HepG2 (cell line): ENCODE results near the gene LYRM7. TPM values are rescaled to one million over a fixed set of nuclear protein-coding genes. Genes with fewer than 3 reads are reported as not detected.

Source experiments
- AGO1 ChIP-seq: fragments of 200-400 bp; formaldehyde crosslinking; IDR thresholded peaks from 2 replicates; pipeline ENCODE4 v1.6.1; 2017; ENCODE audit warnings: mild to moderate bottlenecking, low read depth, low read length, moderate library complexity; ENCODE audit not compliant: poor library complexity, severe bottlenecking
- CHD4 ChIP-seq: fragments of 200-600 bp; sonication (generic); IDR thresholded peaks from 2 replicates; pipeline ENCODE4 v1.7.0; 2017; ENCODE audit warnings: mild to moderate bottlenecking, low read length, borderline replicate concordance
- GLI4 ChIP-seq: sonication (generic); formaldehyde crosslinking; IDR thresholded peaks from 2 replicates; pipeline ENCODE4 v1.5.1; 2020; ENCODE audit warnings: missing genetic modification reagents, mild to moderate bottlenecking, moderate library complexity, borderline replicate concordance
- HOXA5 ChIP-seq: sonication (generic); formaldehyde crosslinking; IDR thresholded peaks from 2 replicates; pipeline ENCODE4 v1.4.0; 2020; ENCODE audit warnings: missing genetic modification reagents
- KDM1A ChIP-seq: IDR thresholded peaks from 2 replicates; pipeline ENCODE4 v1.6.1; 2016; ENCODE audit warnings: missing compliant biosample characterization
- MAFK ChIP-seq, 2 experiments: IDR thresholded peaks in 1 of 2; conservative IDR thresholded peaks in 1 of 2; 2 replicates each; pipeline ENCODE4 v1.6.1; 2011; ENCODE audit warnings: improper control_type of control experiment in 2 of 2, low read length in 2 of 2
- MEIS1 ChIP-seq: sonication (generic); formaldehyde crosslinking; IDR thresholded peaks from 2 replicates; pipeline ENCODE4 v1.9.0; 2021; ENCODE audit warnings: mild to moderate bottlenecking, missing genetic modification reagents, moderate library complexity, borderline replicate concordance
- NFYC ChIP-seq: IDR thresholded peaks from 2 replicates; pipeline ENCODE4 v1.6.1; 2016; ENCODE audit warnings: missing genetic modification reagents, missing compliant biosample characterization
- PLRG1 ChIP-seq: fragments of 450-650 bp; conservative IDR thresholded peaks from 2 replicates; pipeline ENCODE4 v1.6.1; 2016
- PPARG ChIP-seq: conservative IDR thresholded peaks from 2 replicates; pipeline ENCODE4 v1.6.1; 2016; ENCODE audit warnings: missing biosample characterization, missing genetic modification reagents
- RNF2 ChIP-seq: fragments of 450-650 bp; conservative IDR thresholded peaks from 2 replicates; pipeline ENCODE4 v1.6.1; 2016; ENCODE audit warnings: low read depth
- SMAD9 ChIP-seq: sonication (generic); formaldehyde crosslinking; IDR thresholded peaks from 2 replicates; pipeline ENCODE4 v1.5.1; 2020; ENCODE audit warnings: mild to moderate bottlenecking, missing genetic modification reagents
- TSC22D2 ChIP-seq: sonication (generic); formaldehyde crosslinking; IDR thresholded peaks from 2 replicates; pipeline ENCODE4 v1.5.1; 2020; ENCODE audit warnings: missing genetic modification reagents, mild to moderate bottlenecking, borderline replicate concordance
- YEATS4 ChIP-seq: sonication (generic); formaldehyde crosslinking; IDR thresholded peaks from 2 replicates; pipeline ENCODE4 v1.4.0; 2020; ENCODE audit warnings: missing genetic modification reagents, borderline replicate concordance
- ZBTB3 ChIP-seq: sonication (generic); formaldehyde crosslinking; IDR thresholded peaks from 2 replicates; pipeline ENCODE4 v1.4.0; 2020; ENCODE audit warnings: low read depth, mild to moderate bottlenecking, moderate library complexity, missing genetic modification reagents, borderline replicate concordance
- ZNF124 ChIP-seq: sonication (generic); formaldehyde crosslinking; IDR thresholded peaks from 2 replicates; pipeline ENCODE4 v1.4.0; 2020; ENCODE audit warnings: missing genetic modification reagents
- ZNF44 ChIP-seq: sonication (generic); formaldehyde crosslinking; IDR thresholded peaks from 2 replicates; pipeline ENCODE4 v1.5.1; 2020; ENCODE audit warnings: mild to moderate bottlenecking, missing genetic modification reagents
- polyA plus RNA-seq, 8 experiments: library from polyadenylated mRNA; depleted of rRNA in 3 of 8; stranded (reverse) in 7 of 8; unstranded in 1 of 8; fragments of >200 nt; fragmentation: Illumina TruSeq in 4 of 8; extraction: Trizol in 4 of 8; gene quantifications; 2 replicates each; pipeline versions ENCODE4 v1.2.1 to v1.2.3, GENCODE V29; 2011 to 2016; ENCODE audit warnings: low read depth in 4 of 8, missing spikeins in 1 of 8, mixed read lengths in 1 of 8; ENCODE audit not compliant: insufficient read depth in 1 of 8
- total RNA-seq, 5 experiments: library from RNA; depleted of rRNA; stranded (reverse); fragments of >200 nt; fragmentation: Illumina TruSeq; extraction: Trizol; gene quantifications; 2 replicates each; pipeline ENCODE4 v1.2.3, GENCODE V29; 2016; ENCODE audit warnings: low read depth in 1 of 5
- TF ChIP-seq, protein P1 (sequence below): sonication (generic); formaldehyde crosslinking; IDR thresholded peaks from 2 replicates; pipeline ENCODE4 v1.5.0; 2020; ENCODE audit warnings: mild to moderate bottlenecking, missing genetic modification reagents
- TF ChIP-seq, protein P2 (sequence below): sonication (generic); formaldehyde crosslinking; IDR thresholded peaks from 2 replicates; pipeline ENCODE4 v1.9.0; 2022; ENCODE audit warnings: low read depth, missing genetic modification reagents
- TF ChIP-seq, protein P3 (sequence below): sonication (generic); formaldehyde crosslinking; IDR thresholded peaks from 2 replicates; pipeline ENCODE4 v1.4.0; 2020; ENCODE audit warnings: missing genetic modification reagents, mild to moderate bottlenecking, borderline replicate concordance
- TF ChIP-seq, protein P4 (sequence below): IDR thresholded peaks from 2 replicates; pipeline ENCODE4 v1.6.1; 2016; ENCODE audit warnings: missing compliant biosample characterization, missing genetic modification reagents, borderline replicate concordance

The LYRM7 gene
- total and polyA plus RNA-seq, 2 of the 13 experiments (the other 11 are each of a cell fraction or from before 2014, with no cell fraction given) = 3.0 to 5.5 TPM

DNA sequence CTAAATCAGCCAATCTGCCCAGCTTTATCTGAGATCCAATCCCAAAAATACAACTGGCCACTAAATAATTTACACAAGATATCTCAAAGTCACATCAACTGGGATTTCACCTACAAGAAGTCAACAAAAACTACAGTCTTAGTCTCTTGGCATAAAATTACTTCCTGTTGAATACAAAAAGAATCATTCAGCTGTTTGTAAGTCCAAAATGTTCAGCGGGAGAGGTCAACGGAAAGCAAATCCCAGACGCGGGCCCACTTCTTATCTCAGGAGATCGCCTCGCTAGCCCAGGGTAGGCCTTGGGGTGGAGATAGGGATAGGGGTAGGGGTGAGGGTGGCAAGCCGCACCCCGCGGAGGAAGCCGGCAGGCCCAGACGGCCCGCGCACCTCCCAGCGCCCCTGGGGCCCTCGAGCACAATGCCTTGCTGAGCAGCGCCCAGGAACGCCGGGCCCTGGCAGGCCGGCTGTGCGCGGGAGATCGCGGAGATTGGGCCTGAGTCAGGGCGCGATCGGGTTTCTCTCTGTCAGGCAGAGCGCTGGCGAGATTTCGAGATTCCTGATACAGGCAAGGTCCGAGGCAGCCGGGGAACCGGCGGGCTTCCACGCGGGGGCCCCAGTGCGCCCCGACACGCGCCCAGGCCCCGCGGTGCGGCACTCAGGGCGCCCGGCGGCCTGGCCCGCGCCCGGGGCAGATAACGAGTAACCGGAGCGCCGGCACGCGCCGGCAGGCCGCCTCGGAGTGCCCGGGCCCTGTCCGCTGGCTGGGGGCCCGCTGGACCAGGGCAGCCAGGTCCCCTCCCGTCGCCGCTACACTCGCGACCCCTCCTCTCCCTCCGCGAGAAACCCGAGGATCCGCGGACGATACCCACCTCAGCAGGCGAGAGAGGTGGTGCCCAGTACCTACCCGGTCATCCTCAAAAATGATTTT lies 6.3 kb upstream of the LYRM7 start (continued):
- TF ChIP-seq ZBTB3 (CRISPR knock-in tag) = peak; percentile 43; the same call in 1 of the 2 replicates
- no peak for TF ChIP-seq AGO1
- TF ChIP-seq MEIS1 (CRISPR knock-in tag) = no peak
- TF ChIP-seq, protein P1, sequence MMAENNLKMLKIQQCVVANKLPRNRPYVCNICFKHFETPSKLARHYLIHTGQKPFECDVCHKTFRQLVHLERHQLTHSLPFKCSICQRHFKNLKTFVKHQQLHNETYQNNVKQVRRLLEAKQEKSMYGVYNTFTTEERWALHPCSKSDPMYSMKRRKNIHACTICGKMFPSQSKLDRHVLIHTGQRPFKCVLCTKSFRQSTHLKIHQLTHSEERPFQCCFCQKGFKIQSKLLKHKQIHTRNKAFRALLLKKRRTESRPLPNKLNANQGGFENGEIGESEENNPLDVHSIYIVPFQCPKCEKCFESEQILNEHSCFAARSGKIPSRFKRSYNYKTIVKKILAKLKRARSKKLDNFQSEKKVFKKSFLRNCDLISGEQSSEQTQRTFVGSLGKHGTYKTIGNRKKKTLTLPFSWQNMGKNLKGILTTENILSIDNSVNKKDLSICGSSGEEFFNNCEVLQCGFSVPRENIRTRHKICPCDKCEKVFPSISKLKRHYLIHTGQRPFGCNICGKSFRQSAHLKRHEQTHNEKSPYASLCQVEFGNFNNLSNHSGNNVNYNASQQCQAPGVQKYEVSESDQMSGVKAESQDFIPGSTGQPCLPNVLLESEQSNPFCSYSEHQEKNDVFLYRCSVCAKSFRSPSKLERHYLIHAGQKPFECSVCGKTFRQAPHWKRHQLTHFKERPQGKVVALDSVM (CRISPR knock-in tag) = no peak; the same call in 1 of the 2 replicates
- no peak for TF ChIP-seq PLRG1
- peak; percentile 74 for TF ChIP-seq YEATS4 (CRISPR knock-in tag)
- TF ChIP-seq HOXA5 (CRISPR knock-in tag) = 0 out of 2 replicates have a peak, but pooled peaks have one; percentile 49
- no peak for TF ChIP-seq NFYC
- TF ChIP-seq, protein P2, sequence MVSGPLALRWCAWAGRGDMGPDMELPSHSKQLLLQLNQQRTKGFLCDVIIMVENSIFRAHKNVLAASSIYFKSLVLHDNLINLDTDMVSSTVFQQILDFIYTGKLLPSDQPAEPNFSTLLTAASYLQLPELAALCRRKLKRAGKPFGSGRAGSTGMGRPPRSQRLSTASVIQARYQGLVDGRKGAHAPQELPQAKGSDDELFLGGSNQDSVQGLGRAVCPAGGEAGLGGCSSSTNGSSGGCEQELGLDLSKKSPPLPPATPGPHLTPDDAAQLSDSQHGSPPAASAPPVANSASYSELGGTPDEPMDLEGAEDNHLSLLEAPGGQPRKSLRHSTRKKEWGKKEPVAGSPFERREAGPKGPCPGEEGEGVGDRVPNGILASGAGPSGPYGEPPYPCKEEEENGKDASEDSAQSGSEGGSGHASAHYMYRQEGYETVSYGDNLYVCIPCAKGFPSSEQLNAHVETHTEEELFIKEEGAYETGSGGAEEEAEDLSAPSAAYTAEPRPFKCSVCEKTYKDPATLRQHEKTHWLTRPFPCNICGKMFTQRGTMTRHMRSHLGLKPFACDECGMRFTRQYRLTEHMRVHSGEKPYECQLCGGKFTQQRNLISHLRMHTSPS (CRISPR knock-in tag) = no peak
- TF ChIP-seq GLI4 = no peak; the same call in 1 of the 2 replicates
- TF ChIP-seq RNF2 = 0 out of 2 replicates have a peak, but pooled peaks have one; percentile 59
- TF ChIP-seq, protein P3, sequence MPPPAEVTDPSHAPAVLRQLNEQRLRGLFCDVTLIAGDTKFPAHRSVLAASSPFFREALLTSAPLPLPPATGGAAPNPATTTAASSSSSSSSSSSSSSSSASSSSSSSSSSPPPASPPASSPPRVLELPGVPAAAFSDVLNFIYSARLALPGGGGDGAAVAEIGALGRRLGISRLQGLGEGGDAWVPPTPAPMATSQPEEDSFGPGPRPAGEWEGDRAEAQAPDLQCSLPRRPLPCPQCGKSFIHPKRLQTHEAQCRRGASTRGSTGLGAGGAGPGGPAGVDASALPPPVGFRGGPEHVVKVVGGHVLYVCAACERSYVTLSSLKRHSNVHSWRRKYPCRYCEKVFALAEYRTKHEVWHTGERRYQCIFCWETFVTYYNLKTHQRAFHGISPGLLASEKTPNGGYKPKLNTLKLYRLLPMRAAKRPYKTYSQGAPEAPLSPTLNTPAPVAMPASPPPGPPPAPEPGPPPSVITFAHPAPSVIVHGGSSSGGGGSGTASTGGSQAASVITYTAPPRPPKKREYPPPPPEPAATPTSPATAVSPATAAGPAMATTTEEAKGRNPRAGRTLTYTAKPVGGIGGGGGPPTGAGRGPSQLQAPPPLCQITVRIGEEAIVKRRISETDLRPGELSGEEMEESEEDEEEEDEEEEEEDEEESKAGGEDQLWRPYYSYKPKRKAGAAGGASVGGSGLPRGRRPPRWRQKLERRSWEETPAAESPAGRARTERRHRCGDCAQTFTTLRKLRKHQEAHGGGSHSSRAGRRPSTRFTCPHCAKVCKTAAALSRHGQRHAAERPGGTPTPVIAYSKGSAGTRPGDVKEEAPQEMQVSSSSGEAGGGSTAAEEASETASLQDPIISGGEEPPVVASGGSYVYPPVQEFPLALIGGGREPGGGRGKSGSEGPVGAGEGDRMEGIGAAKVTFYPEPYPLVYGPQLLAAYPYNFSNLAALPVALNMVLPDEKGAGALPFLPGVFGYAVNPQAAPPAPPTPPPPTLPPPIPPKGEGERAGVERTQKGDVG (CRISPR knock-in tag) = no peak
- TF ChIP-seq, protein P4, sequence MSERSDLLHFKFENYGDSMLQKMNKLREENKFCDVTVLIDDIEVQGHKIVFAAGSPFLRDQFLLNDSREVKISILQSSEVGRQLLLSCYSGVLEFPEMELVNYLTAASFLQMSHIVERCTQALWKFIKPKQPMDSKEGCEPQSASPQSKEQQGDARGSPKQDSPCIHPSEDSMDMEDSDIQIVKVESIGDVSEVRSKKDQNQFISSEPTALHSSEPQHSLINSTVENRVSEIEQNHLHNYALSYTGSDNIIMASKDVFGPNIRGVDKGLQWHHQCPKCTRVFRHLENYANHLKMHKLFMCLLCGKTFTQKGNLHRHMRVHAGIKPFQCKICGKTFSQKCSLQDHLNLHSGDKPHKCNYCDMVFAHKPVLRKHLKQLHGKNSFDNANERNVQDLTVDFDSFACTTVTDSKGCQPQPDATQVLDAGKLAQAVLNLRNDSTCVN (CRISPR knock-in tag) = no peak
- no peak for TF ChIP-seq ZNF44 (CRISPR knock-in tag)
- TF ChIP-seq CHD4 = no peak
- TF ChIP-seq MAFK (conservative IDR thresholded peaks at IDR 0.05 in 1 of 2, IDR thresholded peaks at IDR 0.05 in 1 of 2; ENCODE audit: low read length in 2 of 2) = no peak
- TF ChIP-seq SMAD9 = peak; percentile 35; the same call in 1 of the 2 replicates
- TF ChIP-seq ZNF124 (CRISPR knock-in tag) = no peak
- no peak for TF ChIP-seq TSC22D2
- TF ChIP-seq PPARG (CRISPR knock-in tag) = no peak
- TF ChIP-seq KDM1A (CRISPR knock-in tag) = no peak
